Heart left ventricle (tissue), 16 donors: Measurements from ENCODE around the gene UGT2B17. TPM values are rescaled to one million over a fixed set of nuclear protein-coding genes. Genes with fewer than 3 reads are reported as not detected.
"Not testable (repeated sequence)": the region's sequence is repeated elsewhere in the genome, so short reads cannot be mapped to it uniquely, and the experiment has no call there.

Source experiments
- ATAC-seq, 4 donors: fragments of 200-7000 bp; cut with Tn5 transposase; one replicate each; pipeline ENCODE4 v1.9.1; 2020 to 2022; ENCODE audit warnings: moderate library complexity in 4 of 4, mild to moderate bottlenecking in 3 of 4, moderate number of reproducible peaks in 1 of 4
- DNase-seq, 5 donors: peaks; one replicate each; pipeline ENCODE4 v3.0.0-alpha.2; 2020
- H3K27ac ChIP-seq, 12 donors: fragments of 200-600 bp; sonication (generic) in 4 of 12; one replicate each; pipeline versions ENCODE4 v1.5.0 to v1.8.0; 2016 to 2022; ENCODE audit warnings: mild to moderate bottlenecking in 2 of 12
- H3K27me3 ChIP-seq, 9 donors: fragments of 200-600 bp; sonication (generic) in 2 of 9; one replicate each; pipeline versions ENCODE4 v1.5.1 to v1.8.0; 2016 to 2022; ENCODE audit warnings: mild to moderate bottlenecking in 3 of 9
- H3K36me3 ChIP-seq, 9 donors: fragments of 200-600 bp; sonication (generic) in 2 of 9; one replicate each; pipeline versions ENCODE4 v1.5.0 to v1.8.0; 2018 to 2022; ENCODE audit warnings: mild to moderate bottlenecking in 2 of 9
- H3K4me1 ChIP-seq, 12 donors: fragments of 200-600 bp; sonication (generic) in 4 of 12; one replicate each; pipeline versions ENCODE4 v1.5.0 to v1.8.0; 2016 to 2022; ENCODE audit warnings: mild to moderate bottlenecking in 3 of 12
- H3K4me3 ChIP-seq, 12 donors: fragments of 200-600 bp; sonication (generic) in 4 of 12; one replicate each; pipeline versions ENCODE4 v1.5.0 to v1.8.0; 2017 to 2022; ENCODE audit warnings: mild to moderate bottlenecking in 9 of 12, moderate library complexity in 4 of 12
- H3K9me3 ChIP-seq, 12 donors: fragments of 200-600 bp; sonication (generic) in 4 of 12; one replicate each; pipeline versions ENCODE4 v1.5.0 to v1.8.0; 2016 to 2022; ENCODE audit warnings: mild to moderate bottlenecking in 1 of 12
- CTCF ChIP-seq, 12 donors: fragments of 200-600 bp; sonication (generic) in 4 of 12; IDR thresholded peaks; one replicate each; pipeline versions ENCODE4 v1.5.0 to v1.8.0; 2018 to 2022; ENCODE audit warnings: antibody characterized with exemption in 12 of 12, mild to moderate bottlenecking in 5 of 12
- POLR2A ChIP-seq, 2 donors: fragments of 450-650 bp; IDR thresholded peaks; one replicate each; pipeline ENCODE4 v1.6.1; 2017; ENCODE audit warnings: antibody characterized with exemption in 2 of 2, mild to moderate bottlenecking in 2 of 2, moderate library complexity in 2 of 2
- WGBS, 4 donors: extraction: QIAGEN DNeasy Blood & Tissue Kit in 2 of 4; methylation state at CpG; one replicate each; pipeline versions ENCODE4 v1.1.5 to v1.1.7; 2013 to 2018; 5-methylcytosine and 5-hydroxymethylcytosine counted together
- intact Hi-C, 10 donors: fragments of 100-400 bp; cut with DNase I; formaldehyde crosslinking; loops; one replicate each; pipeline versions ENCODE4 v1.11.1 to v1.14.2; 2022
- polyA plus RNA-seq, 2 donors: library from polyadenylated mRNA; stranded (reverse); fragments of 200-250 nt; gene quantifications; one replicate each; pipeline ENCODE4 v1.2.3, GENCODE V29; 2013
- total RNA-seq, 9 donors: library from RNA; depleted of rRNA in 2 of 9; stranded (reverse); fragments of >200 nt in 2 of 9; fragmentation: NEBNext Ultra II Directional in 3 of 9; extraction: Animal tissue kit (Norgen Biotek cat#: 25700) in 3 of 9; gene quantifications; one replicate each; pipeline versions ENCODE4 v1.1.0 to v1.2.4, GENCODE V29; 2016 to 2023
- donor health status: ischemic (EF 13 %, LVEDD 7.1; RV severe dilation, severe dysfunction).
- donor health status: healthy with polysubstance abuse.
- donor health status: DM: no; HTN: yes; CAD: no.
- donor health status: DM: no; HTN: no; CAD: no.
- donor health status: ischemic (EF 25% LVEDD 6.9; RV normal size, moderate dysfunction).
- donor health status: ischemic (EF 25% LVEDD 5.7; RV mildly dilated, moderate dysfunction).
- donor health status: healthy.
- donor health status: DM: yes; HTN: yes; CAD: no.
- donor health status: ischemic (EF 35%, LVEDD 5.7; RV mildly dilated, moderate dysfunction).
- donor health status: nonischemic (EF 11% LVEDD 7.7; RV severe dilation, severe dysfunction).
- donor health status: DM: yes; HTN: yes; CAD: no.
- donor health status: PGD.
- donor health status: ischemic (EF 29% LVEDD 5.4; RV normal size, mild dysfunction).
- donor health status: nonischemic (EF 23%, LVEDD 6.1; RV moderate dilation, normal function).

The UGT2B17 gene
- total and polyA plus RNA-seq, 11 donors = 0.08 TPM; not detected in 10

- Histone ChIP-seq H3K4me1 (no peaks in the 10 kb centered on the region), H3K27me3 (no peaks in the 10 kb centered on the region), H3K4me3 (no peak overlapping the region), H3K27ac (no peak overlapping the region), H3K36me3 (no peaks in the 10 kb centered on the region), H3K9me3 (peaks cover 0 to 2% (median 0%) of the 10 kb centered on the region in 12 donors)
- ATAC-seq = no peak
- DNase-seq = no peak
- intact Hi-C loops = no loop called here
- TF ChIP-seq CTCF (IDR thresholded peaks at IDR 0.05) (no peak), POLR2A (IDR thresholded peaks at IDR 0.05) (no peak)
Observed at GRCh38 chr4:68589790-68590189, 13.7 kb upstream of the UGT2B17 start.

- Histone ChIP-seq H3K27me3 (no peaks in the 10 kb centered on the region), H3K9me3 (peaks cover 0 to 2% (median 0%) of the 10 kb centered on the region in 12 donors), H3K36me3 (no peaks in the 10 kb centered on the region), H3K27ac (no peak overlapping the region), H3K4me1 (no peaks in the 10 kb centered on the region), H3K4me3 (no peak overlapping the region)
- DNase-seq = no peak
- no peak for ATAC-seq
- intact Hi-C loops = no loop called here
- WGBS, 4 donors = 74% methylated on average over 4 of the region's 4 CpGs; no CpG with 5 or more reads in 3 of the 4 donors
- no peak for TF ChIP-seq CTCF (IDR thresholded peaks at IDR 0.05)
- TF ChIP-seq POLR2A (IDR thresholded peaks at IDR 0.05) = no peak
Observed at GRCh38 chr4:68582339-68582717, 6.2 kb upstream of the UGT2B17 start.

- WGBS, 4 donors = 78 to 82% methylated on average over 6 of the region's 6 CpGs; no CpG with 5 or more reads in 2 of the 4 donors
- no peak for DNase-seq
- Histone ChIP-seq H3K27me3 (no peaks in the 10 kb centered on the region), H3K36me3 (no peaks in the 10 kb centered on the region), H3K4me3 (no peak overlapping the region), H3K4me1 (no peaks in the 10 kb centered on the region), H3K27ac (no peak overlapping the region), H3K9me3 (peaks cover 0 to 2% (median 0%) of the 10 kb centered on the region in 12 donors)
- intact Hi-C loops = no loop called here
- TF ChIP-seq POLR2A (IDR thresholded peaks at IDR 0.05) (no peak), CTCF (IDR thresholded peaks at IDR 0.05) (no peak)
- no peak for ATAC-seq
Observed at GRCh38 chr4:68581383-68582338, 5.5 kb upstream of the UGT2B17 start.

GRCh38 chr4:68577590-68577989 lies 1.5 kb upstream of the UGT2B17 start:
- no peak for TF ChIP-seq POLR2A (IDR thresholded peaks at IDR 0.05)
- TF ChIP-seq CTCF (IDR thresholded peaks at IDR 0.05) = no peak
- no peaks in the 10 kb centered on the region for H3K36me3 ChIP-seq
- 88 to 93% methylated on average over 3 of the region's 3 CpGs; no CpG with 5 or more reads in 2 of the 4 donors for WGBS, 4 donors
- H3K4me3 ChIP-seq = no peak overlapping the region
- DNase-seq (no peak), ATAC-seq (no peak)
- H3K27ac ChIP-seq = no peak overlapping the region
- H3K27me3 ChIP-seq = no peaks in the 10 kb centered on the region
- no peaks in the 10 kb centered on the region for H3K9me3 ChIP-seq
- intact Hi-C loops = no loop called here
- no peaks in the 10 kb centered on the region for H3K4me1 ChIP-seq

- ATAC-seq, H3K4me1 ChIP-seq, intact Hi-C loops, DNase-seq, H3K36me3 ChIP-seq, H3K27me3 ChIP-seq, H3K27ac ChIP-seq, H3K9me3 ChIP-seq, H3K4me3 ChIP-seq: not testable (repeated sequence)
- 93 to 96% methylated on average over 4 to 5 of the region's 5 CpGs; no CpG with 5 or more reads in 2 of the 4 donors for WGBS, 4 donors
Observed at GRCh38 chr4:68575636-68576035, 486 bp downstream of the UGT2B17 start.
